Measurements from ENCODE around the gene NLK. TPM values are rescaled to one million over a fixed set of nuclear protein-coding genes. Genes with fewer than 3 reads are reported as not detected.

Gene NLK
- total RNA-seq, 1 experiment from 2014 or later: 31.8 TPM

GRCh38 chr17:27997044-27997401 is 45.5 kb upstream of the NLK start:
- no peak for TF ChIP-seq CTCF (conservative IDR thresholded peaks at IDR 0.05)
- no peak overlapping the region for H3K23ac ChIP-seq (ENCODE audit: insufficient read length, low read depth, low read length)
- H3K4me2 ChIP-seq (ENCODE audit: insufficient read depth, insufficient read length, low read length): no peak overlapping the region
- H3K18ac ChIP-seq (ENCODE audit: insufficient read length, low read depth, low read length): no peak overlapping the region
- H2AK5ac ChIP-seq (ENCODE audit: insufficient read length, low read length): no peak overlapping the region
- no peak overlapping the region for H4K8ac ChIP-seq (replicated peaks; ENCODE audit: insufficient read length, low read depth, low read length)
- no peak overlapping the region for H4K91ac ChIP-seq (ENCODE audit: insufficient read length, low read depth, low read length)
- no peaks in the 10 kb centered on the region for H3K9me3 ChIP-seq (ENCODE audit: control insufficient read depth, low read depth, low read length)
- H2AFZ ChIP-seq (ENCODE audit: low read length): no peak overlapping the region
- H2BK15ac ChIP-seq (ENCODE audit: low read depth, low read length): no peak overlapping the region
- no peaks in the 10 kb centered on the region for H4K20me1 ChIP-seq (ENCODE audit: control insufficient read depth, insufficient read depth, insufficient read length)
- no peak overlapping the region for H3K4me3 Mint-ChIP-seq
- no peak for DNase-seq
- no peak overlapping the region for H4K5ac ChIP-seq (ENCODE audit: insufficient read length, low read depth, low read length)
- H3K4me1 Mint-ChIP-seq: peaks cover 21 to 26% of the 10 kb centered on the region in 2 experiments
- H3K27ac ChIP-seq (ENCODE audit: insufficient read length, low read depth, low read length): no peak overlapping the region
- 0 out of 2 replicates have a peak, but pooled peaks cover 4% of the 10 kb centered on the region for H3K4me1 ChIP-seq (ENCODE audit: insufficient read depth, low read length)
- H3K79me1 ChIP-seq (ENCODE audit: insufficient read depth, low read depth, low read length, poor library complexity, severe bottlenecking): no peaks in the 10 kb centered on the region
- no peak overlapping the region for H2BK12ac ChIP-seq (ENCODE audit: insufficient read length, low read depth, low read length)
- no peak overlapping the region for H3K9ac ChIP-seq (ENCODE audit: extremely low read depth, insufficient read length, low read length)
- H3K27me3 Mint-ChIP-seq (ENCODE audit: low read depth): peaks cover 2% of the 10 kb centered on the region; the same call in 1 of the 2 replicates
- no peak overlapping the region for H2BK20ac ChIP-seq (ENCODE audit: low read depth, low read length, poor library complexity, severe bottlenecking)
- H3K27me3 ChIP-seq (ENCODE audit: insufficient read depth, low read length): no peaks in the 10 kb centered on the region
- H3T11ph ChIP-seq (ENCODE audit: low read length): no peak overlapping the region
- H3K56ac ChIP-seq (ENCODE audit: insufficient read length, low read depth, low read length): no peak overlapping the region
- H2BK120ac ChIP-seq (ENCODE audit: low read depth, low read length, poor library complexity, severe bottlenecking): no peak overlapping the region
- H2BK5ac ChIP-seq (ENCODE audit: insufficient read length, low read length): no peak overlapping the region
- no peak overlapping the region for H3K27ac Mint-ChIP-seq
- H3K23me2 ChIP-seq (ENCODE audit: insufficient read length, low read depth, low read length, poor library complexity, severe bottlenecking): no peaks in the 10 kb centered on the region
- no peak overlapping the region for H3K14ac ChIP-seq (ENCODE audit: insufficient read depth, low read length)
- no peaks in the 10 kb centered on the region for H3K36me3 Mint-ChIP-seq (ENCODE audit: insufficient read depth in 1 of 3, low read depth in 3 of 3)
- H3K79me2 ChIP-seq (ENCODE audit: insufficient read depth, low read length): no peaks in the 10 kb centered on the region
- no peaks in the 10 kb centered on the region for H3K9me3 Mint-ChIP-seq
- no peak overlapping the region for H3K4ac ChIP-seq (ENCODE audit: low read depth, low read length)

All from H9 (cell line).